Mucosa of stomach (tissue), 1 donor: ENCODE data around the gene GC.
"Not testable (repeated sequence)": the region's sequence is repeated elsewhere in the genome, so short reads cannot be mapped to it uniquely, and the experiment has no call there.

Experiments used
- H3K27me3 ChIP-seq: one replicate; pipeline ENCODE4 v1.7.0; 2013; ENCODE audit warnings: mild to moderate bottlenecking, low read length; ENCODE audit not compliant: control insufficient read depth, insufficient read depth
- H3K36me3 ChIP-seq: one replicate; pipeline ENCODE4 v1.7.0; 2013; ENCODE audit warnings: low read length; ENCODE audit not compliant: control insufficient read depth, insufficient read depth
- H3K4me1 ChIP-seq: one replicate; pipeline ENCODE4 v1.7.0; 2013; ENCODE audit warnings: mild to moderate bottlenecking, low read length; ENCODE audit not compliant: control insufficient read depth, insufficient read depth
- H3K4me3 ChIP-seq: one replicate; pipeline ENCODE4 v1.7.0; 2013; ENCODE audit warnings: low read length
- H3K9ac ChIP-seq: one replicate; pipeline ENCODE4 v1.7.0; 2013; ENCODE audit warnings: mild to moderate bottlenecking, low read length, moderate library complexity
- H3K9me3 ChIP-seq: one replicate; pipeline ENCODE4 v1.7.0; 2013; ENCODE audit warnings: mild to moderate bottlenecking, low read length, moderate library complexity; ENCODE audit not compliant: control insufficient read depth
- donor health status: Pancreatic carcinoma.

Gene GC

DNA sequence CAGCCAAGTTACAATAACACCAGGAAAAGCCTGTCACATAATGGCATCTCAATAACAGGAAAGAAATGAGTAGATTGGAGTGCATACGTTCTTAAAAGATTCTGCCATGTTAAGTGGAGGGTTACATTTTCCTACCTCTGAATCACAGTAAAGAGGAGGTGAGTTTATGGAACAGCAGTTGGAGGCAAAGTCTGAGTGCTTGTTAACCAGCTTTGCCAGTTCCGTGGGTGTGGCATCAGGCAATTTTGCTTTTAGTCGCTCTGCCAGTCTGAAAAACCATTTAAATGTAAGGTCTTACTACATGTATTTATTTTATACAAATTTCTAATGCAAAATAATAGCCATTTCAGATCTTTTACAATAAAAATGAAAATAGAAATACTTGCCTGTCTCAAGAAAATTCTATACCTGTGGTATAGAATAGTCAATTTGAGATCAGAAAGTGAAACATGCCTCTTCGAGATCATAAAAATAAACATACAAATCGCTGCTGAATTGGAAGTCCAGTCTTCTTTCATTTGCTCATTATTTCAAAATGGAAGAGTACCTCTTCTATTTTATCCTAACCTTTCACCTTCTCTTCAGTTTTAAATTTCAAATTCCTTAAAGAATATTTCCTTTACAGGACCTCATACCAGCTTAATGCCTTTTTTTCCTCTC is 31.4 kb downstream of the GC start:
- H3K36me3 ChIP-seq = no peaks in the 10 kb centered on the region
- H3K4me1 ChIP-seq = no peaks in the 10 kb centered on the region
- no peak overlapping the region for H3K4me3 ChIP-seq
- no peaks in the 10 kb centered on the region for H3K27me3 ChIP-seq
- no peaks in the 10 kb centered on the region for H3K9me3 ChIP-seq
- H3K9ac ChIP-seq = no peak overlapping the region

DNA sequence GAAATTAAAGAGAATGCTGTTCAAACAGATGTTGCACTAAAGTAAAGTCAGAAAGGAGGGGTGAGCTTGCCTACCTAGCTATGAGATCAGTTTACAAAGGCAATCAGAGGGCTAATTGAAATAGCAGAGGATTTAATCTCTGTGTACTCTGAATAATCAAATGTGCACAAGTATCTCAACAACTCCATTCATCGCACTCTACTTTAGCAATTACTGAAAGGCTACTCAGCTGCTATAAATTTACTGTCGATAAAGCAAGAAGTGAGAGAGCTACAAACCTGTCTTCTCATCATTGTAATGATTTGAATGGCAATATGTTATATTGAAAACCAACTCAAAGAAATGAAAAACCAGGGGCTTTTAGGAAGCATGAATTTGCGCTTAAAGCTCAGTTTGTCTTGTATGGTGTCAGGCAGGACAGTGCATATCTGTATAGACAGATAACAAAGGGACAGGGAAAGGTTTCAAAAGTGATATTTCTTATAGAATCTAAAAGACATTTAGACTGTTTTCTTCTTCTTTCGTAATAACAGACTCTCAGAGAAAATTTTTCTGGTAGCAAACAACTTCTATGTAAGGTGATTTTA is 34.8 kb downstream of the GC start:
- H3K9me3 ChIP-seq = no peaks in the 10 kb centered on the region

DNA sequence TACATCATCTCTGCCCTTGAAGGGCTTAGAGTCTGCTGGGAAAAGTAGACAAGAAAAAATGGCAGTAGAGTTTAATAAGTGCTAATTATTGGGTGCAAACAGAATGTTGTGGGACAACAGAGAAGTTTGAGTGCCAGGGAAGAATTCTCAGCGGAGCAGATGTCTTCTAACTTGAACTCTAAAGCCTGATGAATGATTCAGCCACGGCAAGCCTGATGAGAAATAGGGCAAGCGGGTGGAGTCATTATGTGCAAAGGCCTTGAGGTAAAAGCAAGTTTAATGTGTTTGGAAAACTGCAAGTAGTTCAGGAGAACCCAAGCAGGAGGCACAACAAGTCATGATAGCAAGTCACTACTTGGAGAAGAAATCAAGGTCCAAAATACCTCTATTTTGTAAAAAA is 37.5 kb downstream of the GC start:
- Histone ChIP-seq H3K27me3 (no peaks in the 10 kb centered on the region), H3K4me1 (no peaks in the 10 kb centered on the region), H3K36me3 (no peaks in the 10 kb centered on the region), H3K9me3 (no peaks in the 10 kb centered on the region), H3K9ac (no peak overlapping the region), H3K4me3 (no peak overlapping the region)

More for the DNA sequence above, 34.8 kb downstream of the GC start:
- Histone ChIP-seq H3K36me3 (no peaks in the 10 kb centered on the region), H3K4me1 (no peaks in the 10 kb centered on the region), H3K27me3 (no peaks in the 10 kb centered on the region), H3K9ac (no peak overlapping the region), H3K4me3 (no peak overlapping the region)

DNA sequence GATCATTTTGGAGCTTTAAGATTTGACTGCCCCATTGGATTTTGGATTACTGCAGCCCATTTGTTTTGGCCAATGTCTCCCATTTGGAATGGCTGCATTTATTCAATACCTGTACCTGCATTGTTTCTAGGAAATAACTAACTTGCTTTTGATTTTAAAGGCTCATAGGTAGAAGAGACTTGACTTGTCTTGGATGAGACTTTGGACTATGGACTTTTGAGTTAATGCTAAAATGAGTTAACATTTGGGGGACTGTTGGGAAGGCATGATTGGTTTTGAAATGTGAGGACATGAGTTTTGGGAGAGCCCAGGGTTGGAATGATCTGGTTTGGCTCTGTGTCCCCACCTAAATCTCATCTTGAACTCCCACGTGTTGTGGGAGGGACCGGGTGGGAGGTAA is 45.1 kb downstream of the GC start:
- H3K4me3 ChIP-seq, H3K9me3 ChIP-seq: not testable (repeated sequence)

DNA sequence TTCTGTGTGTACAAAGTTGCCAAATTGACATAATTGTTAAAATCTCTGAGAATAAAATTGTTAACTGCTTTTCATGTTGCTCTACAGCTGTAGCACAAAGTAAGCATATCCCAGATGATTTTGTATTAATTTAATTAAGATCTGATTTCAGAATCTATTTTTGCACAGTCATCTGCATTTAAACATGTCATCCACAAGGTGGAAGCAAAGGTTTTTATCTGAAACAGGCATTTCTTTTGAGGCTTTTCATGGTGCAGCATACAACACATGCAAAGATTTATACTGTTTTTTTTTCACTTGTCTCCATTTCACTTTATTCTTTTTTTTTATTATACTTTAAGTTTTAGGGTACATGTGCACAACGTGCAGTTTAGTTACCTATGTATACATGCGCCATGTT is 51.2 kb downstream of the GC start:
- Histone ChIP-seq H3K4me1 (no peaks in the 10 kb centered on the region), H3K9ac (no peak overlapping the region), H3K36me3 (no peaks in the 10 kb centered on the region), H3K9me3 (no peaks in the 10 kb centered on the region), H3K27me3 (no peaks in the 10 kb centered on the region), H3K4me3 (no peak overlapping the region)

More for the DNA sequence above, 45.1 kb downstream of the GC start:
- H3K27me3 ChIP-seq, H3K36me3 ChIP-seq, H3K9ac ChIP-seq, H3K4me1 ChIP-seq: not testable (repeated sequence)

DNA sequence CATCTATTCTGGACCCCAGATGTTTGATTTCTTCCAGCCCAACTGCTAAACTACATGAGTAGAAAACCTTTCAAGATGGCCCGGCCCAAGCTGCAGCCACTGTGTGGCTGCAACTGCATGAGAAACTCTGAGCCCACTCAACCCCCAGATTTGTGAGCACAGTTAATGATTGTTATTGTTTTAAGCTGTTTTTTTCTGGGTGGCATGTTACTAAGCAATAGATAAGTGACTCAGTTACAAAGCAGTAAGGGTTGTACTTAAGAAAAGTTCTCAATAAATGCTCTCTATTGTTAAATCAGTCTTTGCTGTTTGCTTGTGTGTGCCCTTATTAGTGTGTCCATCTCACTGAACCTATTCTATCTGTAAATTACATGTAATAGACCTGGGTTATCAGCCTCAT is 51.8 kb downstream of the GC start:
- no peaks in the 10 kb centered on the region for H3K4me1 ChIP-seq
- no peaks in the 10 kb centered on the region for H3K36me3 ChIP-seq
- no peaks in the 10 kb centered on the region for H3K27me3 ChIP-seq
- no peaks in the 10 kb centered on the region for H3K9me3 ChIP-seq
- H3K9ac ChIP-seq = no peak overlapping the region
- H3K4me3 ChIP-seq = no peak overlapping the region

DNA sequence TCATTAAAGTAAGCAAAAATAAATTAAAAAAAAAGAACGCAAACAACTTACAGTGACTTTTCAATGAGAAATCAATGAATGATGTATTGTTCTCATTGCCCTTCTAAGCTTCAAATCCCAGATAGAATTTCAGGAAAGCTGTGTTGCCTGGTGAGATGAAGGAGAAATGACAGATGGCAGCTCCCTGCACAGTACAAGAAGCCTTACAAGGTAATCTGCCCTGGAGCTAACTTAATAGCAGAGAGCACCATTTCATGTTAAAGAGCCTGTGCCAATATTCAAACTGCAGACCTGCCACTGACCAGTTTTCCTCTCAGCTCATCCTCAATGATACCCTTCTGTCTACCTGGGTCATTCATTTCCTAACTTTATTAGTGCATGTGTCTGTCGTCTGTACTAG is 54.0 kb downstream of the GC start:
- Histone ChIP-seq H3K27me3 (no peaks in the 10 kb centered on the region), H3K4me1 (no peaks in the 10 kb centered on the region), H3K36me3 (no peaks in the 10 kb centered on the region), H3K4me3 (no peak overlapping the region), H3K9ac (no peak overlapping the region), H3K9me3 (no peaks in the 10 kb centered on the region)

DNA sequence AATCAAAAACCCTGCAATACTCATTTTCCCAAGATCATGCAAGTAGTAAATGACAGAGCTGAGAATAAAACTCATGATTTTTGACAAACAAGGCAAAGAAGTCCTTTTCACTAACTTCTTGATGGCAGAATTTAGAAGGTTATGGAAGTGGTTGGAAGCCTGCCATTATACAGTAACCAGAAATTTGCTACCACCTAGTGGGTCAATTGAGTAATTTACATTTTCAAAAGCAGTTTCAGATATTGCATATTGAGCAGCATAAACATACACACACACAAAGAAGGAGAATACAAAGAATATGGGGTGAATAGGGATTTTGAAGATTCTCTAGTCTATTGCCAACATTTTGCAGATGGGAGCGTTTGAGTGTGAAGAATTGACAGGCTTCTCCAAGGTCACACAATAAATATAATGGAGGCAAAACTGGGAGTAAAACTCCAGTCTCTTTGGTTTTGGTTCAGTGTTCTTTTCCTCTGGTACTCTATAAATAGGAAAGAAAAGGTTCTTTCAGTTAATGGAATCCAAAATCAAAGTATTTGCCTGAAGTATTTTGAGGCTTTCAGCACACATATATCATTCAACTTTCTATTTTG is 70.2 kb downstream of the GC start:
- Histone ChIP-seq H3K36me3 (no peaks in the 10 kb centered on the region), H3K9ac (no peak overlapping the region), H3K27me3 (no peaks in the 10 kb centered on the region), H3K4me3 (no peak overlapping the region), H3K9me3 (no peaks in the 10 kb centered on the region), H3K4me1 (peaks cover 19% of the 10 kb centered on the region)

DNA sequence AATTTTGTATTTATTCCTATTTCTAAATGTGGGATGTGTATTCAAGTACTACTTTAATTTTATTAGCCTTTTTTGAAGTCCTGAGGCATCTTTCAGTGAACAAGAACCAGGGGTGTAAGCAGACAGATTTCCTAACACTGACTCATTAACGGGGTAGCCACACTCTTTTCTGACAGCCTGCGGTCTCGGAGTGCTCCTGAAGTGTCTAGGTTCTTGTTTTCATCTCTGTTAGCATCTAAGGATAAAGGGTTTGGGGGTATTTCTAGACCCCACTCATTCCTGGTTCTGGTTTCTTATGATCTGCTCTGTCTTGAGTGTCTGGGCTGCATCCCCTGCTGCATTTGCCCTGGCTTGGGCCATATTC is 71.9 kb downstream of the GC start:
- H3K4me3 ChIP-seq = no peak overlapping the region
- no peaks in the 10 kb centered on the region for H3K9me3 ChIP-seq
- H3K4me1 ChIP-seq = peaks cover 19% of the 10 kb centered on the region
- no peaks in the 10 kb centered on the region for H3K36me3 ChIP-seq
- no peaks in the 10 kb centered on the region for H3K27me3 ChIP-seq
- no peak overlapping the region for H3K9ac ChIP-seq

DNA sequence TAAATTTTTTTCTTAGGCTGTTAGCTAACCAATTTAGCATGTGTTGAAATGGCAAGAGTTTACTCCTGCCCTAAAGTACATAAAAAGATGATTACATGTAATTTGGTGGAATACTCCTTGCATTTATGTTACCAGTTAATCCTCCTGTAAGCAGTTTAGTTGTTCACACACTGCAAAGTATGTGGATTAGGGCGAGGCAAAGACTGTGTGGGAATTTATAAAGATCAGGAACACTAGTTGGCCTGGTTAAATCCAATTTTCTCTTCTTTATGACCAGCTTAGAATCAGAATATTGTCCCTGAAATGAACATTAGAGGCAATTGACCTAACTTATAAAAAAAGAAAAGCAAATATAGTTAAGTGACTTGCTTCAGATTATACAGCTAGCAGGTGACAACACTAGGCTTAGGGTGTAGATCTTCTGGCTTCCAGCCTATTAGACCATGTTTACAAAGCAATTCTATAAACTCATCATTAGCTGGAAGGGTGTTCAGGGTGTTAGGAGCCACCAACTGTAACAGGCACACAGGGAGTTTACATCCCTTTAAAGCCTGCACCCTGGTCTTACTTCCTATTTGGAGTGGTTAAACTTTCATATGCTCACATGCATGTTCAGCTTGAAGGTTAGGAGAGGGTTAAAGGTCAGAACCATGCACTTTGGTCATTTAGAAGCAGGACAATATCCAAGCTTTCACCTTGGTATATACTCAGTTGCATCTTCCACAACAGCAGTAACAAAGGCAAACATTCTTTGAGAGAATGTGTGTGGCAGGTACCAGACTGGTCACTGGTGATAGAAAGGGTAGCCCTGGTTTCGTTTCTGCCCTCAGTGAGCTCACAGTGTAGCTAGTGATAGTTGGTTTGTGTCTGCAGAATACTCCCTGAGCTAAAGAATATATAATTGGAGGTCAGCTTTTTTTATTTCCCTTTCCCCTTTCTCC is 72.6 kb downstream of the GC start:
- Histone ChIP-seq H3K9me3 (no peaks in the 10 kb centered on the region), H3K4me3 (no peak overlapping the region), H3K36me3 (no peaks in the 10 kb centered on the region), H3K4me1 (peaks cover 19% of the 10 kb centered on the region), H3K27me3 (no peaks in the 10 kb centered on the region), H3K9ac (no peak overlapping the region)

DNA sequence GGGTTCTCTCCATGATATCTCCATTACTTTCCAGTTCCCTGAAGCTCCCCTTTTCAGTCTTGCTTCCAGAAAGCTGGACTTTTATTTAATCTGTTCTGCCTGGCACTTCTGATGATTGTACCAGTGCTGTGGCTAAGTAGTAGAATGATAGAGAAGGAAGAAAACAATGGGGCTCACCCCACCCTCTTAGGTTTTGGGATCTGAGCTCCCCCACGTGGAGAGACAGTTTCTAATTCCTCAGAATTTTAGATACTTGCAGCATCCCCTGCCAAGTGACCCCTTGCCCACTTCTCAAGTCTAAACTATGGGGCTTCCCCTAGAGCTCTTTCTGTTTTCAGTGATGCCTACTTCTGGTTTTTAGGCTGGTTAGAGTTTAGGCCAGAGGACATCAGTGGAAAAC is 73.9 kb downstream of the GC start:
- Histone ChIP-seq H3K4me3 (no peak overlapping the region), H3K4me1 (peaks cover 19% of the 10 kb centered on the region), H3K36me3 (no peaks in the 10 kb centered on the region), H3K27me3 (no peaks in the 10 kb centered on the region), H3K9me3 (no peaks in the 10 kb centered on the region), H3K9ac (no peak overlapping the region)

DNA sequence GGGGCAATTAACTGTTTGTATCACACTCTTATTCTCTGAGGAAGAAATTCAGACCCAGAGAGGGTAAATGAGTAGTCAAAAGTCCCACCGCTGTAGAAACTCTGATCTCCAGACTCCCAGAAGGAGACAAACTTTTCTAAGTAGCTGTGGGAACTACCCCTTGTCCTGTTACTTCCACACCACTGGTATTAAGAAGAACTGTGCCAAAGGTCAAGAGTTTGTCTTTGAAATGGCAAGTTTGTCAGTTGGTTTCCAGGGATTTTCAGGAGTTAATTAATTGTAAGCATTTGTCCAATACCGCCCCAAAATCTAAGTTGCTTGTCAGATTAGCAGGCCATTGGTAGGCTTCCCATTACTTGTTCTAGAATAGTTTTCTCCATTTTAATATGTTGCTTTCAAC is 85.7 kb downstream of the GC start:
- Histone ChIP-seq H3K9me3 (no peaks in the 10 kb centered on the region), H3K27me3 (no peaks in the 10 kb centered on the region), H3K9ac (no peak overlapping the region)

More for the DNA sequence above, 85.7 kb downstream of the GC start:
- no peaks in the 10 kb centered on the region for H3K4me1 ChIP-seq
- no peak overlapping the region for H3K4me3 ChIP-seq
- no peaks in the 10 kb centered on the region for H3K36me3 ChIP-seq
